ENCODE measurements around the gene CMSS1.

Gene CMSS1

GRCh38 chr3:100010087-100010417 is 192.4 kb downstream of the CMSS1 start:
- H3K4me3 ChIP-seq (ENCODE audit: low read depth, low read length), result no peak overlapping the region

GRCh38 chr3:100018806-100019205 is 201.1 kb downstream of the CMSS1 start:
- H3K4me3 ChIP-seq (ENCODE audit: low read depth, low read length), result no peak overlapping the region

GRCh38 chr3:100019719-100020118 is 202.1 kb downstream of the CMSS1 start:
- H3K4me3 ChIP-seq (ENCODE audit: low read depth, low read length), result no peak overlapping the region

- H3K4me3 ChIP-seq (ENCODE audit: low read depth, low read length), result no peak overlapping the region
Measured at GRCh38 chr3:100020876-100021644, 203.4 kb downstream of the CMSS1 start.

- H3K4me3 ChIP-seq (ENCODE audit: low read depth, low read length), result no peak overlapping the region
Measured at GRCh38 chr3:100022506-100022905, 204.8 kb downstream of the CMSS1 start.

GRCh38 chr3:100023150-100023549 is 205.5 kb downstream of the CMSS1 start:
- no peak overlapping the region for H3K4me3 ChIP-seq (ENCODE audit: low read depth, low read length)

- no peak overlapping the region for H3K4me3 ChIP-seq (ENCODE audit: low read depth, low read length)
Measured at GRCh38 chr3:100023595-100023994, 205.9 kb downstream of the CMSS1 start.

GRCh38 chr3:100024520-100025303 is 207.1 kb downstream of the CMSS1 start:
- no peak overlapping the region for H3K4me3 ChIP-seq (ENCODE audit: low read depth, low read length)

GRCh38 chr3:100027321-100027720 is 209.7 kb downstream of the CMSS1 start:
- H3K4me3 ChIP-seq (ENCODE audit: low read depth, low read length), result no peak overlapping the region

GRCh38 chr3:100029052-100029451 is 211.4 kb downstream of the CMSS1 start:
- H3K4me3 ChIP-seq (ENCODE audit: low read depth, low read length), result no peak overlapping the region

GRCh38 chr3:100029689-100030088 is 212.0 kb downstream of the CMSS1 start:
- no peak overlapping the region for H3K4me3 ChIP-seq (ENCODE audit: low read depth, low read length)

GRCh38 chr3:100030346-100030745 is 212.7 kb downstream of the CMSS1 start:
- H3K4me3 ChIP-seq (ENCODE audit: low read depth, low read length), result no peak overlapping the region

- no peak overlapping the region for H3K4me3 ChIP-seq (ENCODE audit: low read depth, low read length)
Measured at GRCh38 chr3:100030914-100031425, 213.3 kb downstream of the CMSS1 start.

- H3K4me3 ChIP-seq (ENCODE audit: low read depth, low read length), result no peak overlapping the region
Measured at GRCh38 chr3:100032243-100032642, 214.6 kb downstream of the CMSS1 start.

GRCh38 chr3:100033184-100033583 is 215.5 kb downstream of the CMSS1 start:
- no peak overlapping the region for H3K4me3 ChIP-seq (ENCODE audit: low read depth, low read length)

GRCh38 chr3:100033903-100034471 is 216.3 kb downstream of the CMSS1 start:
- H3K4me3 ChIP-seq (ENCODE audit: low read depth, low read length), result no peak overlapping the region

GRCh38 chr3:100039075-100039474 is 221.4 kb downstream of the CMSS1 start:
- H3K4me3 ChIP-seq (ENCODE audit: low read depth, low read length), result no peak overlapping the region

- no peak overlapping the region for H3K4me3 ChIP-seq (ENCODE audit: low read depth, low read length)
Measured at GRCh38 chr3:100040451-100041225, 223.0 kb downstream of the CMSS1 start.

- H3K4me3 ChIP-seq (ENCODE audit: low read depth, low read length), result no peak overlapping the region
Measured at GRCh38 chr3:100041328-100041749, 223.7 kb downstream of the CMSS1 start.

- H3K4me3 ChIP-seq (ENCODE audit: low read depth, low read length), result no peak overlapping the region
Measured at GRCh38 chr3:100042166-100042981, 224.7 kb downstream of the CMSS1 start.
